A673 (cell line): ENCODE measurements around the gene PHAF1. TPM values are rescaled to one million over a fixed set of nuclear protein-coding genes. Genes with fewer than 3 reads are reported as not detected.

Source experiments
- BruUV-seq: library from RNA; stranded (reverse); fragments of 400-500 nt; replicated peaks from 2 replicates; lab custom pipeline; 2021; lab: Mats Ljungman, UMichigan
- CTCF ChIA-PET: fragments of 300-600 bp; sonication (Branson Sonifier 250); formaldehyde crosslinking; loops from one replicate; lab custom pipeline; 2022; ENCODE audit warnings: antibody characterized with exemption; lab: Charles Lee
- POLR2A ChIA-PET: fragments of 300-600 bp; sonication (Branson Sonifier 250); formaldehyde crosslinking; loops from one replicate; lab custom pipeline; 2022; ENCODE audit warnings: antibody characterized with exemption; ENCODE audit not compliant: low non-redundant PET; lab: Charles Lee
- DNase-seq: peaks from one replicate; pipeline ENCODE4 v3.0.0-alpha.2; 2015; ENCODE audit warnings: low spot score
- H3K27ac ChIP-seq: fragments of 200-600 bp; sonication (generic); 2 replicates; pipeline ENCODE4 v1.5.1; 2016; ENCODE audit warnings: mixed run types, low read depth, mild to moderate bottlenecking, mixed read lengths, antibody characterized with exemption, low read length; ENCODE audit not compliant: poor library complexity, severe bottlenecking
- H3K27me3 ChIP-seq: fragments of 200-600 bp; sonication (generic); replicated peaks from 2 replicates; pipeline ENCODE4 v1.6.1; 2017; ENCODE audit warnings: mixed run types, low read depth, mild to moderate bottlenecking, mixed read lengths, antibody characterized with exemption, low read length; ENCODE audit not compliant: insufficient read depth, poor library complexity
- H3K36me3 ChIP-seq: fragments of 200-600 bp; sonication (generic); 2 replicates; pipeline ENCODE4 v1.6.1; 2016; ENCODE audit warnings: mixed run types, mild to moderate bottlenecking, mixed read lengths, antibody characterized with exemption, low read length; ENCODE audit not compliant: insufficient read depth, poor library complexity, severe bottlenecking
- H3K4me1 ChIP-seq: fragments of 200-600 bp; sonication (generic); 2 replicates; pipeline ENCODE4 v1.6.1; 2017; ENCODE audit warnings: mixed run types, mild to moderate bottlenecking, mixed read lengths, antibody characterized with exemption, low read length; ENCODE audit not compliant: insufficient read depth, poor library complexity, severe bottlenecking
- H3K4me3 ChIP-seq: fragments of 200-600 bp; sonication (generic); 2 replicates; pipeline ENCODE4 v1.5.1; 2016; ENCODE audit warnings: low read depth, mixed run types, mild to moderate bottlenecking, mixed read lengths, low read length; ENCODE audit not compliant: poor library complexity, severe bottlenecking
- H3K9me3 ChIP-seq: fragments of 200-600 bp; sonication (generic); 2 replicates; pipeline ENCODE4 v1.6.1; 2016; ENCODE audit warnings: mixed run types, low read depth, mild to moderate bottlenecking, mixed read lengths, antibody characterized with exemption, low read length; ENCODE audit not compliant: poor library complexity, severe bottlenecking
- EZH2 ChIP-seq: fragments of 200-600 bp; sonication (generic); IDR thresholded peaks from 2 replicates; pipeline ENCODE4 v1.6.1; 2017; ENCODE audit warnings: borderline replicate concordance, low read depth, mild to moderate bottlenecking, mixed read lengths, antibody characterized with exemption, low read length; ENCODE audit not compliant: poor library complexity, severe bottlenecking
- intact Hi-C: fragments of 100-400 bp; cut with micrococcal nuclease; formaldehyde crosslinking; loops from one replicate; pipeline ENCODE4 v1.10.0; 2022; ENCODE audit not compliant: unreplicated experiment
- total RNA-seq: library from RNA; stranded (reverse); gene quantifications from 2 replicates; pipeline ENCODE4 v1.2.3, GENCODE V29; 2021
- TF ChIP-seq, protein P1 (sequence below): fragments of 300-800, 200-600 bp; sonication (generic); conservative IDR thresholded peaks from 2 replicates; pipeline ENCODE4 v1.5.1; 2017; ENCODE audit warnings: low read depth, mild to moderate bottlenecking, antibody characterized with exemption, low read length, moderate library complexity, mixed read lengths

The PHAF1 gene
- total RNA-seq, 1 experiment from 2014 or later = 23.2 TPM

DNA sequence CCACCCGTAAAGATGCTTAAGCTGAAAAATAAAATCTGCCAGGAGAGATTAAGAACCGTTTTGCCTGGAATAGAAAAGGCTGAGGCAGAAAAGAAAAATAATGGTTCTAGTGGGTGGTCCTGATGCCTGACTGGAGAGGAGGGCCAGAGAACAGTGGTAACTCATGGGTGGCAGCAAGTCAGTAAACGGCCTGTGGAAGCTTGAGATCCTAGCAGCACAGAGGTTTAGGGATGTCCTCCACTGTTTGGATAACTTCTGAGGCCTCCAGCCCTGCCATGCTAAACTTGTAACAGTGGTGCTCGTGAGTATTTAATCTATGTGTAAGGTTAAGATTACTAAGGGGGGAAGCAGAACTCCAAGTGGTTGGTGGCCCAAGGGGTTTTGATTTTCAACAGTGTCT, 21.2 kb upstream of the PHAF1 start:
- peak overlapping the region; percentile 21 for H3K27ac ChIP-seq
- POLR2A ChIA-PET = no interaction called here
- H3K9me3 ChIP-seq = no peaks in the 10 kb centered on the region
- H3K4me1 ChIP-seq = peaks cover 22% of the 10 kb centered on the region
- TF ChIP-seq, protein P1, sequence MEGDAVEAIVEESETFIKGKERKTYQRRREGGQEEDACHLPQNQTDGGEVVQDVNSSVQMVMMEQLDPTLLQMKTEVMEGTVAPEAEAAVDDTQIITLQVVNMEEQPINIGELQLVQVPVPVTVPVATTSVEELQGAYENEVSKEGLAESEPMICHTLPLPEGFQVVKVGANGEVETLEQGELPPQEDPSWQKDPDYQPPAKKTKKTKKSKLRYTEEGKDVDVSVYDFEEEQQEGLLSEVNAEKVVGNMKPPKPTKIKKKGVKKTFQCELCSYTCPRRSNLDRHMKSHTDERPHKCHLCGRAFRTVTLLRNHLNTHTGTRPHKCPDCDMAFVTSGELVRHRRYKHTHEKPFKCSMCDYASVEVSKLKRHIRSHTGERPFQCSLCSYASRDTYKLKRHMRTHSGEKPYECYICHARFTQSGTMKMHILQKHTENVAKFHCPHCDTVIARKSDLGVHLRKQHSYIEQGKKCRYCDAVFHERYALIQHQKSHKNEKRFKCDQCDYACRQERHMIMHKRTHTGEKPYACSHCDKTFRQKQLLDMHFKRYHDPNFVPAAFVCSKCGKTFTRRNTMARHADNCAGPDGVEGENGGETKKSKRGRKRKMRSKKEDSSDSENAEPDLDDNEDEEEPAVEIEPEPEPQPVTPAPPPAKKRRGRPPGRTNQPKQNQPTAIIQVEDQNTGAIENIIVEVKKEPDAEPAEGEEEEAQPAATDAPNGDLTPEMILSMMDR = no peak
- TF ChIP-seq EZH2 = no peak
- CTCF ChIA-PET = no interaction called here
- no peaks in the 10 kb centered on the region for H3K27me3 ChIP-seq
- no peak for DNase-seq
- no peak overlapping the region for H3K4me3 ChIP-seq
- intact Hi-C loops = no loop called here
- H3K36me3 ChIP-seq = peaks cover 8% of the 10 kb centered on the region
- no TSS peak for BruUV-seq

DNA sequence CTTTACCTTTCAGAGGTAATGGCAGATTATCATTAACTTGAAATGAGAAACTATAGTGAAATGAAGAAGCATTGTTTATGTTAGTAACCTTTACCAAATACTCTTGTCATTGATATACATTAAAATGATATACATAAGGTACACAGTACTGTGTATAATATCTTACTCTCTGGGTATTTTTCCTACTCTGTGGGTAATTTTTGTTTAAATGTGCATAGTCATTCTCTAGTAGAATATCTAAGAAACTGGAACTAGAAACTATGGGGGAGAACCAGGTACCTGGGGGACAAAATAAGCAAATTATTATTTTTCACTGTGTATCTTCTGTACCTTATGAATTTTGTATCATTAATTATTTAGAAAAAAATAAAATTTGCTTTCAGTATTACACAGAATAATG, 20.6 kb upstream of the PHAF1 start:
- no peak for DNase-seq
- H3K27me3 ChIP-seq = no peaks in the 10 kb centered on the region
- H3K27ac ChIP-seq = no peak overlapping the region
- no peak overlapping the region for H3K4me3 ChIP-seq
- BruUV-seq = no TSS peak
- TF ChIP-seq, protein P1 = no peak
- no peak for TF ChIP-seq EZH2
- ChIA-PET POLR2A (no interaction called here), CTCF (no interaction called here)
- H3K36me3 ChIP-seq = peaks cover 10% of the 10 kb centered on the region
- H3K4me1 ChIP-seq = peaks cover 22% of the 10 kb centered on the region
- H3K9me3 ChIP-seq = no peaks in the 10 kb centered on the region
- intact Hi-C loops = no loop called here

DNA sequence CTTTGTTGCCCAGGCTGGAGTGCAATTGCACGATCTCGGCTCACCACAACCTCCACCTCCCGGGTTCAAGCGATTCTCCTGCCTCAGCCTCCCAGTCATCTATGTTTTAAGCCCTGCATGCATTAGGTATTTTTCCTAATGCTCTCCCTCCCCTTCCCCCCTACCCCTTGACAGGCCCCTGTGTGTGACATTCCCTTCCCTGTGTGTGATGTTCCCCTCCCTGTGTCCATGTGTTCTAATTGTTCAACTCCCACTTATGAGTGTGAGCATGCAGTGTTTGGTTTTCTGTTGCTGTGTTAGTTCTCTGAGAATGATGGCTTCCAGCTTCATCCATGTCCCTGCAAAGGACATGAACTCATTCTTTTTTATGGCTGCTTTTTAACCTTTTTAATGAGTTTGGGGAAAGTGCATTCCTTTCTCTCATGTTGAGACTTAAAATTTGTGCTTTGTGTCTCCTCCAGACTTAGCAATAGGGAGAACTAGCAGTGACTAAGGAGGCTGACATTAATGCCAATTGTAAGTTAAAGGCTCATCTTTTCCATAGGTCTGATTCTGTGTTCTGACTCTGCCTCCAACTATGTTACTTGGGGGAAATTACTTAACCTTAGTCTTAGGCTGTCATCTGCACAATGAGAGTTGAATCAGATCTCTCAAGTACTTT, 17.7 kb upstream of the PHAF1 start:
- Histone ChIP-seq H3K4me1 (peaks cover 22% of the 10 kb centered on the region), H3K9me3 (no peaks in the 10 kb centered on the region), H3K27ac (no peak overlapping the region), H3K36me3 (peaks cover 4% of the 10 kb centered on the region), H3K27me3 (no peaks in the 10 kb centered on the region), H3K4me3 (no peak overlapping the region)
- ChIA-PET POLR2A (no interaction called here), CTCF (no interaction called here)
- intact Hi-C loops = no loop called here
- no TSS peak for BruUV-seq
- DNase-seq = no peak
- no peak for TF ChIP-seq EZH2
- TF ChIP-seq, protein P1 = no peak
